Inferior parietal cortex (tissue), 1 donor: ENCODE results near the gene PRUNE2.
"Not testable (repeated sequence)": the region's sequence is repeated elsewhere in the genome, so short reads cannot be mapped to it uniquely, and the experiment has no call there.

Source experiments
- DNase-seq: peaks from one replicate; pipeline ENCODE4 v3.0.0-alpha.2; 2016; ENCODE audit errors: extremely low spot score

PRUNE2 gene

DNA sequence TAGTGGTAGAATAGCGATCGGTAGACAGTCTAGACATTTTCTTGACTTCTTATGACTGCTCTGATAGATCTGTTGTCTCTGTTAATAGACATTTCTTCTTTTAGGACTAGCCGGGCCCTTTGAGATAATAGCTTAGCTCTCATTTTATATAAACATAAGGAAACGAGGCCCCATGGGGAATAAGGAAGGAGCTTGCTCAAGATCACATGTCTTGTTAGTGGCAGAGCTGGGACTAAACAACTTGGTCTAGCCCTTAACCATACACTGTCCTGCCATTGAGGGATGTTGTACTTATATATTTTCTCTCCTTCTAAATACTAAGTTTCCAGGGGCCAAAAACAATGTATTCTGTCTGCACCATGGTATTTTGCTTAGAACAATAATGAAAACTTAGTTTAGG lies 306.9 kb downstream of the PRUNE2 start:
- no peak for DNase-seq

DNA sequence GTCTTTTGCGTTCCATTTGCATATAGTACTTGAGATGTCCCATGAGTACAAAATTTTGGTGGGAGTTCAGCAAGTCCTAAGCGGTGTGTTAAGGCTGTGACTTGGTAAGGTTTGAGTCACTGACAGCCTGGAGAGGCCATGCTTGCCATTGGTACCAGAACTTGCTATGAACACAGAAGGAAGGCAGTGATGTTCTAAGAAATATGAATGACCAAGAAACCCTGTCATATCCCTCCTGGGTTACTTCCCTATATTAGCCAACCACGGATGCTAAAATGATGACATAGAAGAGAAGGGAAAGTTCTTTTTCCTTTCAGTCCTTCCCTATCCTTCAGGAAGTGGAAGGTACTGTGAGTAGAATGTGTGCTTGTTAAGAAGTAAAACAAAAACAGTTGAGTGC lies 310.3 kb downstream of the PRUNE2 start:
- DNase-seq = no peak

- no peak for DNase-seq
Measured at GRCh38 chr9:76594764-76595424, 311.0 kb downstream of the PRUNE2 start.

DNA sequence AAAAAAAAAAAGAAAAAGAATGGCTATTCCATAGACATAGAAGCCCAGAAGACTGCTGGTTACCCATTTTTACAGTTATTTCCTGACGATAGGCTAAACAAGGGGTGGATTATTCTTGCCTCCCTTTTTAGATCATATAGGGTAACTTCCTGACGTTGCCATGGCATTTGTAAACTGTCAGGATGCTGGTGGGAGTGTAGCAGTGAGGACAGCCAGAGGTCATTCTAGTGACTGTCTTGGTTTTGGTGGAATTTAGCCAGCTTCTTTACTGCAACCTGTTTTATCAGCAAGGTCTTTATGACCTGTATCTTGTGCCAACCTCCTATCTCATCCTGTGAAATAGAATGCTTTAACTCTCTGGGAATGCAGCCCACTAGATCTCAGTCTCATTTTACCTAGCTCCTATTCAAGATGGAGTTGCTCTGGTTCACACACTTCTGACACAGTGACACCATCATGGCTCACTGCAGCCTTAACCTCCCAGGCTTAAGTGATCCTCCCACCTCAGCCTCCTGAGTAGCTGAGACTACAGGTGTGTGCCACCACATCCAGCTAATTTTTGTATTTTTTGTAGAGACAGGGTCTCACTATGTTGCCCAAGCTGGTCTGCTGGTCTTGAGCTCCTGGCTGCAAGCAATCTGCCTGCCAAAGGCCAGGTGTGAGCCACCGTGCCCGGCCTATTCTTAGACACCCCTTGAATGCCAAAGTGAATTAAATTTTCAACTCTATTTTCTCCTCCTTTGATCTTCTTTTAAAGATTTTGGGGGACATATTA lies 311.8 kb downstream of the PRUNE2 start:
- not testable (repeated sequence) for DNase-seq

- no peak for DNase-seq
Measured at GRCh38 chr9:76592974-76593347, 313.0 kb downstream of the PRUNE2 start.

DNA sequence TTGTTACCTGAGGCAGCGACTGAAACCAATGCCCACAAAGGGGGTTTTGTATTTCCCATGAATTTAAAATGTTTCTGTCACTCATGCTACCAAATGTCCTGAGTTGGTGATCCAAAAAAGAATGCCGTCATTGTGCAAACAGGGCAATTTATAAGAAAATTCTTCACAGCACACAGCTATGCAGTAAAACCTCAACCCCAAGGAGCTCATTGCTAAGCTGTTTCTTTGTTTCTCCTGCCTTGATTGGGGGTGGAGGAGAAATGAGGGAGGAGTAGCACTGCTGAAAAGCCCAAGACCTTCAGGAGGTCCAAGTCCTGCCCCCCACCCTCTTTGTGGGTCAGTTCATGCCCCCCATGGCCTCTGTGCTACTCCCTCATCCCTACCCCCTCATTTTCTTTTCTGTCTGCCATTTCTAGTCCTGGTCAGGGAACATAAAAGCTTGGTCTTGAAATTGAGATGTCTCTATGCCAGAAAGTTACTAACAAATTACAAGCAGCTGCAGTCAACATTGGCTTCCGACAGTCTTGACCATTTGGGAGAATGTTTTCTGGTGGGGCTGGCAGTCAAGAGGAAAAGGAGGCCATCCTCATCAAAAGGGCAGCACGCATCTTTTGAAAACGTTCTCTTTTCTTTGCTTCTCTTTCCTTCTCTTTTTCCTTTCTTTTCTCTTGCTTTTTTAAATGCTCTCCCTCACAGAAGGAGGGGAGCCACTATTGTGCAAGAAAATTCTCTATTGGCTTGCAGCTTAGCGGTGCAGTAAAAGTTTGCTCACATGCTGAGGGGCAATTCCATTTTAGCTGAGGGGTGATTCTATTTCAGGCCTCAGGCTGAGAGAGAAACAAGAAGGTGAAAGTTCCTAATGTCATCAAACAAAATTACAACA lies 313.6 kb downstream of the PRUNE2 start:
- DNase-seq = no peak

DNA sequence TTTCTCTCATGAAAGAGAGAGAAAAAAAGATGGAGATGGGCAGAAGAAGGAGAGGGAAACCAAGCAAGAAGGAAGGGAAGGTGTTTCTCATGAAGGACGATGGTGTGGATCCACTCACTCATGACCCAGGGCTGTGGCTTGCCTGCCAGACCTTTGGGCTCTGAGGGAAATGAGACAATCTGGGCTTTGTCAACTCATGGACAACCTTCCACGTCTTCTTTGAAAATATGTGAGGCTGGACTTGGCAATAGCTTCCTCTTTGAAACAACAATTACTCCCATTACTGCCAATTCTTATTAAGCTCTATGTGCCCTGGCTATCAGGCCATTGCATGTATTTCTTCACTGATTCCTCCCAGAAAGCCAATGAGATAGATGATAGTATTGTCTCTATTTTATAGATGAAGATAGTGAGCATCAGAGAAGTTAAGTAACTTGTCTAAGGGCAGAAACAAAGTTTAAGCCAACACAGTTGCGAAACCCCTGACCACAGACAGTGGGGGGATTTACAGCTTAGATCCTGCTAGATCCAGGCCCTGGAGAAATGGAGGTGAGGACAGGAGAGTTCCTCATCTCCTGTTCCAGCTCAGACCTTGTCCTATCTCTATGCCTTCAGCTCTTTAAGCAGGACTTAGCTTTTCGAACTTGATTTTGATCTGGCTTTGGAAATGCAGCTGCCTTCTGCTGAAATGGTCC lies 314.5 kb downstream of the PRUNE2 start:
- DNase-seq = no peak

DNA sequence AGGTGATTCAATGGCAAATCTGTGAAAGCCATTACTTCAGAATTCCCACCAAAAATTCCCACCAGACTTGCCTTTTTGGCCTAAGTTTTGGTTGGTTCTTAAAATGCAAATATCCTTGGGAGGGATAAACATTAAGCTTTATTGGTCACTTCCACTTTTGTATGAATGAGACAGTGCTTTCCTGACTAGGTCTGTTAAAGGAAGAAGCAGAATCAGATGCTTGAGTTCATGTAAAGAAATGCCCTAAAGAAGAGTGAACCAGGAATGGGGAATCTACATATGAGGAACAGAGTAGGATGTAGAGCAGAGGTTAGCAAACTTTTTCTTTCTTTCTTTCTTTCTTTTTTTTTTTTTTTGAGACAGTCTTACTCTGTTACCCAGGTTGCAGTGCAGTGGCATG lies 317.6 kb downstream of the PRUNE2 start:
- DNase-seq = no peak

DNA sequence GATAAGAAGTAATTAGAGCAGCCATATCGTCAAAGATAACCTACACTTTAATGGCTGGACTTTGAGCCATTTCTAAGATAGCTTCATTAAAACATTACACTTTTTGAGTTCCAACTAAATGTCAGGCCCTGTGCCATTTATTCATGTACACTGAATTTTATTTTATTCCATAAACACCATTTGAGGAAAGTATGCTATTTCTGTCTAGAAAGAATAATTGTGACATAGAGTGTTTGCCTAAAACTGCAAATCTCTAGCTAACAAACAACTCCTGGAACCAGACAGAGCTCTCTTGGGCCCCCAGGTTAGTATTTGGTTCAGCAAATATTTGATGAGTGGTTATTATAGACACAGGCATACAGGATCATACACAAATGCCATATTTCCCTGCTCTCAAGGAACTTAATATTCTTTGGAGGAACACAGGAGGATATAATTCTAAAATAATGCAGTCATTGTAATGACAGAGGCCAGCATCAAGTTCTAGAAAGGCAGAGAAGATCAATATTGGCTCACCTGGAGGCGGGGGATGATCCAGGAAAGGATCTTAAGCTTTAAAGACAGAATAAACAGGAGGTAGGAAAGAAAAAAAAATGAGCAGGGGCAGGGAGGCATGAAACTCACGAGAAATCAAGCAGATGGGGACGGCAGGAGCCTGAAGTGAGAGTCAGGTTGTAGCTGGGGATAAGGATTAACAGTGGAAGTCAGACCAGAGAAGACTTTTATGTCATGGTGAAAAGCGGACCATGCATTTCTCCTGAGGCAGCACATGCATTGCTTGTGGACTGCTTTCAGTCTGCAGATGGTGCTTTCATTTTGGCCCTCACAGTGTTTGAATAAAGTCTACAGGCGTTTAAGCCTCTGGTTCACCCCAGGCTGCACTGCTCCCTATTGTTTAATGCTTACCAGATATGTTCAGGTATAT lies 319.3 kb downstream of the PRUNE2 start:
- no peak for DNase-seq

DNA sequence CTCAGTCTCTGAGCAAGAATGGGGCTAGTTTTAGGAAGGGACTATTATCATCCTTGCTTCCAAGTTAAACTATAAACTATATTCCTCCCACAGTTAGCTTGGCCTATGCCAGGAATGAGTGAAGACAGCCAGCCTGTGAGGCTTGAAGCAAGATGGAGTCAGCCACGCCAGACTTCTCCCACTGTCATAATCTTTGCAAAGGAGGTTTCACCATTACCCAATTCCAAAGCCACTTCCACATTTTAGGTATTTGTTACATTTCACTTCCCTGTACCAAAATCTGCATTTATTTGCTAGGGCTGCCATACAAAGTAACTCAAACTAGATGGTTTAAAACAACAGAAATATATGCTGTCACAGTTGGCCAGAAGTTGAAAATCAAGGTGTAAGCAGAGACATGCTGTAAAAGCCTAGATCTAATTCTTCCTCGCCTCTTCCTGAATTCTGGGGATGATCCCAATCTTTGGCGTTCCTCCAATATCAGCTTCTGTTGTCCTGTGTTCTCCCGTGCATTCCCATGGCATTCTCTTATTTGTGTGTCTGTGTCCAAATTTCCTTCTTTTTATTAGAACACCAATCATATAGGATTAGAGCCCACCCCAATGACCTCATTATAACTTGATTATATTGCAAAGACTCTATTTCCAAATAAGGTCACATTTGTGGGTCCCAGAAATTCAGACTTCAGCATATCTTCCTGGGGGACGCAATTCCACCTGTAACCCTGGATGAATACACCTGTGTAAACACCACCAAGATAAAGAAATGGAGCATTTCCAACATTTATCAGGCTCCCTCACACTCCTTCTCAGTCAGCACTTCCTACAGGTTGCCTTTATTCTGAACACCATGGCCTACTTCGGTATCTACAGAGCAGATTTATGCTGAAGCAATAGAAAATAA lies 320.2 kb downstream of the PRUNE2 start:
- no peak for DNase-seq

DNA sequence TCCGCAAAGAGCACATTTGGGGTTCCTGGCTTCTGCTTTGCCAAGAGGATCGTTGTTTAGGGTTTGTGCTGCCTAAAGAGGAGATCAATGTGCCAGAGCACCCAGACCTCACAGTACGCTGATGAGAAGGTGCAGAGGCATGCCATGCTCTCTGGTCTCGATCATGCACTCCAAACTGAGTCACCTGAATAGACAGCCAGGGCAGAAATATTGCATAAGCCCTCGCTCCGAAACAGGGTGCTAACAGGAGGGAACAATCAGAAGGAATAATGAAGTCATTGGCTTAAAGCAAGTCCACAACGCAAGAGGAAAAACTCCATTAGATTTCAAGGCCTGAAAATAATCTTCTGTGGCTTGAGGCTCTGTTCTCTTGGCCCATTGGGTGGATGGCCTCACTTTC lies 322.7 kb downstream of the PRUNE2 start:
- DNase-seq = no peak

GRCh38 chr9:76581731-76582130 lies 324.2 kb downstream of the PRUNE2 start:
- no peak for DNase-seq

- no peak for DNase-seq
Measured at GRCh38 chr9:76580820-76581219, 325.1 kb downstream of the PRUNE2 start.

- no peak for DNase-seq
Measured at GRCh38 chr9:76580188-76580587, 325.7 kb downstream of the PRUNE2 start.

- no peak for DNase-seq
Measured at GRCh38 chr9:76576344-76576743, 329.6 kb downstream of the PRUNE2 start.

DNA sequence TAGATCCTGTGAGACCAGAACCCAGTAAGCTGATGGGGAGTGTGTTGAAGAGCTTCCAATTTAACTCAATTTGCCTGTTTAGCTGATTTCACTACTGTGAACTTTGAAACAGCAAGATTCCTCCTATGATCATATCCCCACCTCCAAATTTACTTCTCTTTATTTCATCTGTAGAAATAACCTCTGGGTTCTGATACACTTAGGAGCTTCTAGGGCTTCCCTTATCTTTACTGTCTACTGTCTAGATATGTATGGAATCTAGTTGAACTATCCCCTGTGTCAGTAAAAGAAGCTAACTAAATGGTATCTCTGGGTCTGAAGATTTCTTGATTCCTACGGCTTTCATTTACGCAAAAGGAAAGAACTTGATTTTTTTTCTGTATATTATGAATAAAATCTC lies 330.2 kb downstream of the PRUNE2 start:
- no peak for DNase-seq

DNA sequence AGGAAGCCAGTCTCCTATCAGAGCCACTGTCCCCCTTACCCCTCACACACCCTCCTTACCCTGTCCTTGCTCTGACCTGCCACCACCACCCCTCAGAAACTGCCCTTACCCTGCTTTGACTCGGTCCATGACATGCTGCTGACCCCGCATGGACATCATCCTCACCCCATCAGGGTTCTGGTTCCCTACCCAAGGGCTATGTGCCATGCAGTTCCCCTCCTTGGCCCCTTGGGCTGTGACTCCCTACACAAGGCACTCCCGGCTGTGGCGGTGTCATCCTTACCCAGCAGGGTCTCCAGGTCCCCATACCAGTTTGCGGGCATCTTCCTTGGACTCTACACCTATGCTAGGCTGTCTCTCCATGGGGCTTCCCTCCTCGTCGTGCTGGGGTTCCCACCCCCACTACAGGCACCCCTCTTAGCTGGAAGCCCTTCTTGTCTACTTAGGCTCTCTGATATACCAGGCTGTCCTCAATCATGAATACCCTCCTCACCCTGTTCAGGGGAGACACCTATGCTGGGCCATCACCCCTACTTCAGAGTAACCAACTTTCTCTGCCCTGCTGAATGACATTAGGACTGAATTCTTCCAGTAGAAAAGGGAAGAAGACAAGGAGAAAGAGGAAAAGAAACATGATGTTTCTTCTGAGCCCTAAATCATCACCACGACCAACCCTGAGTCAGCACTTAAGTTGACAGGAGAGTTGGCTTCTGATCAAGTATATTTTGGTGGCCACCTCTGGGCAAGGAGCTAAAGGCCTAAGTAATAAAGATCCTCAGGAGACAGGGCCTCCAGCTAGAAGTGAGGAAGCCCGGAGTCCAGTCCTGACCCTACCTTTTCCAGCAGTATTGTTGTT lies 331.8 kb downstream of the PRUNE2 start:
- no peak for DNase-seq

DNA sequence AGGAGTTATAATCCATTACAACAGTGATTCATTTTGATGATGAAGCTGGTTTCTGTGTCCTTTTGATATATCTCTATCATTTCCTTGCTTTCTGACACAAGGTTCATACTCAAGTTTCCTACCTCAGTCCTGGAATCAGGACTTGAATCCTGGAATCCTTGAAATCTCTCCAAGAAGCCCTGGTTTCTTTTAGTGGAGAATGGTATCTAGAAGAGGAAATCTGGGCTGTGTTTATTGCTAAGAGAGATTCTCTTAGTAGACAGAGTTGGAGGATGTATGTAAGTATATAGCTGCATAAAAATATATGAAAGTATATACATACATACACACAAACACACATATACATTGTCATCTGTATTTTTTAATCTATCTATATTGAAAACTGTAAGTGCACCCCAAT lies 332.5 kb downstream of the PRUNE2 start:
- no peak for DNase-seq

DNA sequence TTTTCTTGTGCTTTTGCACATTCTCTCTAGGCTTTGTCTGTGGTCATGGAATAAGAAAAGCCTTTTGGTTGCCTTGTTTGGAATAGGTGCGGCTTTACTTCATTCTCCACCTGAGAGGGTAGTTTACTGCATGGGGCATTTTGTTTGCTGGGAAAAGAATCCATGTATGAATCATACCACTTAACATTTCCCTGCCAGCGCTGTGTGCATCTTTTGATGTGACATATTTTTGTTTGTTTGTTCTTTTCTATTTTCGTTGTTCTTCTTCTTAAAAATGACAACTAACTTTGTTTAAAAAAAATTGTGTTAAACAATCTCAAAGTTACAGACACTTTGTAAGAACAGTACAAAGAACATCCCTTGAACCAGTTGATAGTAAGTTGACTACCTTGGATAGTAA lies 333.8 kb downstream of the PRUNE2 start:
- DNase-seq = no peak
